Activated CD4-positive, CD25-positive, alpha-beta regulatory T cell treated with anti-CD3 and anti-CD28 coated beads, Interleukin-2, amount 50 U/mL, for 16 hours (primary cell): ENCODE measurements around the gene TMEM30A.

Experiments
- DNase-seq: peaks from one replicate; pipeline ENCODE4 v3.0.0-alpha.2; 2020; ENCODE audit warnings: low read depth, low spot score

TMEM30A gene

GRCh38 chr6:75291744-75292143 is 7.2 kb upstream of the TMEM30A start:
- DNase-seq: no peak

DNA sequence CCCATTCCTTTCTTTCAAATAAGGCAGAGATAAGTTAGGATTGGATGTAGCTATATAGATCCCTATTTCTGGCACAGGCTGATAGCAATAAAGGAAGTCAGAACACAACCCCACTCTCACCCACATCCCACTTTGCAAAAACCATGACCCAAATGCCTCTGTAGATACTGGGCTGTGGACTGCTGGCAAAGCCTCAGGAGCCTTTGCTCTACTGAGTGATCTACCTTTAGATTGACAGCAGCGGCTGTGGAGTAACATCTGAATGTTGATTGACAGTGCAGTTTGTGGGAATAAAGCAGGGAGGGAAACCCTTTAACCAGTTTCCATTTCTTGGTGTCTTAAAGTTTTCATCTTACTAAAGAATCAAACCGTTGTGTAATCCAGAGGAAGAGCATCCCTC is 6.7 kb upstream of the TMEM30A start:
- no peak for DNase-seq

- no peak for DNase-seq
Observed at GRCh38 chr6:75290136-75290945, 5.7 kb upstream of the TMEM30A start.

- DNase-seq: no peak
Observed at GRCh38 chr6:75288023-75288422, 3.4 kb upstream of the TMEM30A start.

DNA sequence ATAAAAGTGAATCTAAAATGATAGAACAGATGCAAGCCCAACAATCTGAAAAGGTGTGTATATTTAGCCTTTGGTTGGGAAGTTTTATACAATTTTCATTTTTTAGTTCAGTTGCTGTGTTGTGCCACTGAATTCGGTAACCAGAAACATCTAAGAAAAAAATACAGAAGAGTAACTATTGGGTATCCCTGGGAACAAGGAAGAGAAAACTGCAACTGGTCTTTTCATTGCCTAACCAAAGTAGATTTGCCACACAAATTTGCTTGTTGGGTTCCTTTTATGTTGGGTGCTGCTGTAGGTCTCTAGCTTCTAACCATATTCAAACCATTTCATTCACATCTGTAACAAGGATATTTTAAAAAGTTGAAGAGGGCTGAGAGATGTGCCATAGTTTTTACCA is 2.8 kb upstream of the TMEM30A start:
- DNase-seq: no peak

DNA sequence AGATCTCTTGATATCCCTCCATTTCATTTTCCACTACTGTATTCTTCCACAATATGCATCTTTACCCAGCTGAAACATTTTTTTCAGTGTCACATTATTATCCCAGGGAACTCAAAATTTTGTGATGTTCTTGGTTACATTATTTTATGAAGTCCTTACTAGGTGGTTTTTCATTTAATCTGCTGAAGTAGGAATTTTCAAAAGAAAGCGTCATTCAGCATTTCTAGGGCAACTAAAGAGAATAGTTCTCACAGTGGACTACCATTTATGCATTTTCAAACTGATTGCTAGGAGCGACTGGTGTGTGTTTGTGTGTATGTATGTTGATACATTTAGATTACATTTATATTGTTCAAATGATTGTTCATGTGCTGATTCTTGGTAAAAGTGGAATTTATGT is 2.4 kb upstream of the TMEM30A start:
- DNase-seq: no peak

GRCh38 chr6:75285283-75285639 is 669 bp upstream of the TMEM30A start:
- DNase-seq: no peak

GRCh38 chr6:75283907-75284631 is 523 bp downstream of the TMEM30A start:
- peak; percentile 3 for DNase-seq

DNA sequence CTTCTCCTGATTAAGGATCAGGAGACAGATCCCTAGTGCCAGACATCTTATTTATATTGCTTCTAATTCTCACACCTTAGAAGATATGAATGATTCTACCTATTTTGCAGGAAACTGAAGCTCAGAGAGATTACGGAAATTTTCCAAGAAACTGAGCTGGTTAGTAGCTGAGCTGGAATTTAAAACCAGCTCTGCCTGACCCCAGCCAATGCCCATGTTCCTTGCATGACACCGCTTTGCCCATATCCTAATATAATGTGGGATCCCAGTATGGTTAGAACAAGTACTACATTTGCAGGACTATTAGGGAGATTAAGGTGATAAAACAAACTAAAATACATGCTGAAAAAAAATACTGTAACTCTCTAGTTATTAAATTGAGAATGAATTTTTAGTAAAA is 1.9 kb downstream of the TMEM30A start:
- no peak for DNase-seq

GRCh38 chr6:75281653-75282052 is 2.9 kb downstream of the TMEM30A start:
- DNase-seq: no peak

- DNase-seq: no peak
Observed at GRCh38 chr6:75280131-75280855, 4.3 kb downstream of the TMEM30A start.

DNA sequence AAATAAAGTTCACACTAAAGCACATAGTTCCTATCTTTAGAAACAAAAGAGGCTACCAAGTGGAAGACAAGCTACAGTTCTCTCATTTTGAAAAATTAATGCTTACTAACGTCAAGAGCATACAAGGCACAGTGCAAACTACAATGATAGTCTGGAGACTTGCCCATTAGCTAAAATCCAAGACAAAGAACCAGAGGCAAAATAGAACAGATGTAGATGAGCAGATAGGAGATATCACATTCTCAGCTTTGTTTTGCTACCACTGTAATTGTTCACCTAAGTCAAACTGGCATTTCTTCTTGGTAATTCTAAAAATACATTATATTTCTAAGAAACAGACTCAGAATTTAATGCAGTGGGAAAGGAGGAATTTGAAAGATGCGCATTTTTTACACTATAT is 5.2 kb downstream of the TMEM30A start:
- DNase-seq: no peak

GRCh38 chr6:75278474-75279077 is 6.0 kb downstream of the TMEM30A start:
- DNase-seq: no peak

DNA sequence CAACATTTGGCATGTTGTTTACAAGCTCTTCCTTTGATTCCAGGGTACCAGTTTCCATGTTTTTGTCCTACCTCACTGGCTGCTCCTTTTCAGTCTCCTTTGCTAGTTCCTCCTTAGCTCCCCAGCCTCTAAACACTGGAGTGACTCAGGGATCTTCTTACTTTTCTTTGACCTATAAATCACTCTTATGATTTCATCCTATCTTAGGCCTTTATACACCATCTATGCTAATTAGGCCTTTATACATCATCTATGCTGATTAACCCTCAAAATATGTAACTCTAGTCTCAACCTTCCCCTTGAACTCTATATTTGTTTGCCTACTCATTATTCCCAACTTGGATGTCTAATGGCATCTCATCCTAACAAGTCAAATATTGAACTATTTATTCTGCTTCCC is 9.5 kb downstream of the TMEM30A start:
- DNase-seq: no peak

DNA sequence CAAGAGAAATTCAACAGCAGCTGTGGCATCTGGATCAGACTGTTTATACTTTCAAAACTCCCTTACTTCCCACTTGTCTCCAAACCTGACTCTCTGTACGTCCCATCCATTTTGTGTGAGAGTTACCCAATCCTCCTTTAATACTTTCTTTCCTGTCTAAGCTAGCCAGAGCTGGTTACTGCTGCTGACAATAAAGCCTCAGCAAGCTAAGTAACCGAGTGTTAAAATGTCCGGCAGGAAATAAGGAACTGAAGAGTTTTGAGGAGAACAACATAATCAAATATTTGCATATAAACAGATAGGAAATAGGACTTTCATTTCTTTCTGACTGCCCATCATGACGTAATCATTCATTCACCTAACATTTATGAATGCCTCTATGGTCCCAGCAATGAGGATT is 11.6 kb downstream of the TMEM30A start:
- no peak for DNase-seq

- no peak for DNase-seq
Observed at GRCh38 chr6:75272145-75272840, 12.3 kb downstream of the TMEM30A start.

GRCh38 chr6:75268988-75269354 is 15.6 kb downstream of the TMEM30A start:
- DNase-seq: no peak

GRCh38 chr6:75268121-75268987 is 16.2 kb downstream of the TMEM30A start:
- DNase-seq: no peak

- no peak for DNase-seq
Observed at GRCh38 chr6:75267461-75267860, 17.1 kb downstream of the TMEM30A start.

- no peak for DNase-seq
Observed at GRCh38 chr6:75266716-75267291, 17.8 kb downstream of the TMEM30A start.
